SK-N-SH (cell line): Measurements from ENCODE around the gene AOC1. TPM values are rescaled to one million over a fixed set of nuclear protein-coding genes. Genes with fewer than 3 reads are reported as not detected.

Source experiments
- CTCF ChIA-PET: fragments of 300-600, 350-600 bp; formaldehyde crosslinking; extraction: SDS; loops from one replicate; lab custom pipeline; 2021; lab: Yijun Ruan, JAX
- POLR2A ChIA-PET: fragments of 350-600 bp; sonication (Branson Sonifier 250); formaldehyde crosslinking; extraction: SDS; loops from one replicate; lab custom pipeline; 2020; ENCODE audit warnings: antibody characterized with exemption, inconsistent platforms; lab: Yijun Ruan, JAX
- DNase-seq: peaks from one replicate; pipeline ENCODE4 v3.0.0; 2012
- H2AFZ ChIP-seq: fragments of 200-600 bp; sonication (generic); 2 replicates; pipeline ENCODE4 v1.8.1; 2016; ENCODE audit warnings: antibody characterized with exemption, mild to moderate bottlenecking, low read depth
- H3F3A ChIP-seq: fragments of 200-600 bp; sonication (generic); replicated peaks from 2 replicates; pipeline ENCODE3; 2016; ENCODE audit warnings: antibody characterized with exemption, mild to moderate bottlenecking; ENCODE audit not compliant: insufficient read depth
- H3K27ac ChIP-seq, 2 experiments: fragments of 200-500 bp in 1 of 2; fragments of 200-600 bp in 1 of 2; sonication (Bioruptor generic) in 1 of 2; sonication (generic), shearing (Covaris generic) in 1 of 2; 2 replicates each; pipeline versions ENCODE4 v1.5.1 to v1.6.1; 2014 to 2016; ENCODE audit warnings: low read depth in 2 of 2, inconsistent platforms in 1 of 2, low read length in 1 of 2, mild to moderate bottlenecking in 1 of 2, mixed read lengths in 1 of 2
- H3K27me3 ChIP-seq: fragments of 200-600 bp; sonication (generic), shearing (Covaris generic); 2 replicates; pipeline ENCODE4 v1.6.1; 2016; ENCODE audit warnings: mixed run types; ENCODE audit not compliant: insufficient read depth
- H3K36me3 ChIP-seq, 2 experiments: fragments of 200-500 bp in 1 of 2; fragments of 200-600 bp in 1 of 2; sonication (Bioruptor generic) in 1 of 2; sonication (generic) in 1 of 2; replicated peaks in 1 of 2; 2 replicates each; pipeline versions ENCODE3 to v1.5.1; 2014 to 2016; ENCODE audit warnings: low read length in 1 of 2, mild to moderate bottlenecking in 1 of 2; ENCODE audit not compliant: insufficient read depth in 2 of 2, control insufficient read depth in 1 of 2
- H3K4me1 ChIP-seq, 2 experiments: fragments of 200-500 bp in 1 of 2; fragments of 200-600 bp in 1 of 2; sonication (Bioruptor generic) in 1 of 2; sonication (generic), shearing (Covaris generic) in 1 of 2; 2 replicates each; pipeline versions ENCODE4 v1.5.1 to v1.6.1; 2014 to 2016; ENCODE audit warnings: low read depth in 1 of 2, low read length in 1 of 2, mixed run types in 1 of 2; ENCODE audit not compliant: insufficient read depth in 2 of 2, control insufficient read depth in 1 of 2
- H3K4me2 ChIP-seq: fragments of 200-600 bp; sonication (generic), shearing (Covaris generic); 2 replicates; pipeline ENCODE4 v1.6.1; 2017; ENCODE audit warnings: mixed run types
- H3K4me3 ChIP-seq, 2 experiments: fragments of 200-500 bp in 1 of 2; fragments of 200-600 bp in 1 of 2; sonication (Bioruptor generic) in 1 of 2; sonication (generic), shearing (Covaris generic) in 1 of 2; 2 replicates each; pipeline versions ENCODE4 v1.5.1 to v1.8.1; 2014 to 2016; ENCODE audit warnings: low read depth in 2 of 2, inconsistent platforms in 1 of 2, low read length in 1 of 2, mild to moderate bottlenecking in 1 of 2, mixed read lengths in 1 of 2, moderate library complexity in 1 of 2
- H3K79me2 ChIP-seq: fragments of 200-600 bp; sonication (generic); 2 replicates; pipeline ENCODE4 v1.8.1; 2017; ENCODE audit warnings: mild to moderate bottlenecking; ENCODE audit not compliant: insufficient read depth
- H3K9ac ChIP-seq: fragments of 200-600 bp; sonication (generic); 2 replicates; pipeline ENCODE4 v1.6.1; 2017; ENCODE audit warnings: mixed run types
- H3K9me2 ChIP-seq: fragments of 200-600 bp; sonication (generic); 2 replicates; pipeline ENCODE4 v1.6.1; 2017; ENCODE audit warnings: mixed run types
- H3K9me3 ChIP-seq: fragments of 200-600 bp; sonication (generic); 2 replicates; pipeline ENCODE4 v1.6.1; 2017; ENCODE audit warnings: mixed run types, mild to moderate bottlenecking, moderate library complexity
- H4K20me1 ChIP-seq: fragments of 200-600 bp; sonication (generic); 2 replicates; pipeline ENCODE4 v1.6.1; 2017; ENCODE audit warnings: mild to moderate bottlenecking, mixed run types; ENCODE audit not compliant: insufficient read depth
- ELF1 ChIP-seq: IDR thresholded peaks from 2 replicates; pipeline ENCODE4 v1.4.0; 2012
- EP300 ChIP-seq, 2 experiments: IDR thresholded peaks; 2 replicates each; pipeline versions ENCODE4 v1.4.0 to v1.6.1; 2012; ENCODE audit warnings: borderline replicate concordance in 1 of 2, low read depth in 1 of 2, low read length in 1 of 2
- EZH2phosphoT487 ChIP-seq: fragments of 200-600 bp; sonication (generic); IDR thresholded peaks from 2 replicates; pipeline ENCODE4 v1.6.1; 2017; ENCODE audit warnings: low read depth, mixed run types, mild to moderate bottlenecking, antibody characterized with exemption, moderate library complexity, borderline replicate concordance
- FOSL2 ChIP-seq: IDR thresholded peaks from 2 replicates; pipeline ENCODE4 v1.4.0; 2012; ENCODE audit warnings: low read depth, mild to moderate bottlenecking, moderate library complexity, borderline replicate concordance
- FOXM1 ChIP-seq: IDR thresholded peaks from 2 replicates; pipeline ENCODE4 v1.4.0; 2012; ENCODE audit warnings: low read depth, mild to moderate bottlenecking
- GABPA ChIP-seq: IDR thresholded peaks from 2 replicates; pipeline ENCODE4 v1.4.0; 2012; ENCODE audit warnings: low read depth, mild to moderate bottlenecking
- GATA2 ChIP-seq: sonication (generic); formaldehyde crosslinking; IDR thresholded peaks from 2 replicates; pipeline ENCODE4 v1.5.0; 2020; ENCODE audit warnings: mild to moderate bottlenecking, missing genetic modification reagents
- JUND ChIP-seq: IDR thresholded peaks from 2 replicates; pipeline ENCODE4 v1.4.0; 2012
- MEF2A ChIP-seq: IDR thresholded peaks from 2 replicates; pipeline ENCODE4 v1.4.0; 2012; ENCODE audit warnings: low read depth, borderline replicate concordance
- MXI1 ChIP-seq: IDR thresholded peaks from 2 replicates; pipeline ENCODE4 v1.6.1; 2012; ENCODE audit warnings: mild to moderate bottlenecking, low read depth, low read length, improper control_type of control experiment
- NFIC ChIP-seq: IDR thresholded peaks from 2 replicates; pipeline ENCODE4 v1.4.0; 2012; ENCODE audit warnings: borderline replicate concordance
- RAD21 ChIP-seq: IDR thresholded peaks from 2 replicates; pipeline ENCODE4 v1.6.1; 2012; ENCODE audit warnings: mild to moderate bottlenecking, low read length
- RCOR1 ChIP-seq: fragments of 150-350 bp; IDR thresholded peaks from 2 replicates; pipeline ENCODE4 v1.6.1; 2017; ENCODE audit warnings: antibody characterized with exemption, low read length
- RFX5 ChIP-seq: IDR thresholded peaks from 2 replicates; pipeline ENCODE4 v1.6.1; 2012; ENCODE audit warnings: mild to moderate bottlenecking, improper control_type of control experiment, low read length
- RXRA ChIP-seq: IDR thresholded peaks from 2 replicates; pipeline ENCODE4 v1.4.0; 2012; ENCODE audit warnings: low read depth, mild to moderate bottlenecking, borderline replicate concordance
- SIN3A ChIP-seq: IDR thresholded peaks from 2 replicates; pipeline ENCODE4 v1.6.1; 2012; ENCODE audit warnings: low read depth, mild to moderate bottlenecking, low read length, moderate library complexity, borderline replicate concordance
- SMC3 ChIP-seq: IDR thresholded peaks from 2 replicates; pipeline ENCODE4 v1.6.1; 2012; ENCODE audit warnings: low read depth, low read length, improper control_type of control experiment
- TAF1 ChIP-seq: IDR thresholded peaks from 2 replicates; pipeline ENCODE4 v1.6.1; 2012; ENCODE audit warnings: low read depth, mild to moderate bottlenecking, low read length, moderate library complexity, borderline replicate concordance
- TEAD4 ChIP-seq: IDR thresholded peaks from 2 replicates; pipeline ENCODE4 v1.4.0; 2012; ENCODE audit warnings: mild to moderate bottlenecking, borderline replicate concordance; ENCODE audit not compliant: insufficient read depth
- YY1 ChIP-seq: IDR thresholded peaks from 2 replicates; pipeline ENCODE4 v1.4.0; 2012; ENCODE audit warnings: low read depth, mild to moderate bottlenecking
- WGBS: methylation state at CpG from one replicate; pipeline ENCODE4 v1.1.6; 2017; ENCODE audit warnings: low lambda C conversion rate; 5-methylcytosine and 5-hydroxymethylcytosine counted together
- polyA plus RNA-seq, 3 experiments: library from polyadenylated mRNA; depleted of rRNA; stranded (reverse); fragments of >200 nt; gene quantifications; 2 replicates each; pipeline ENCODE4 v1.2.3, GENCODE V29; 2012
- TF ChIP-seq, protein P1 (sequence below): IDR thresholded peaks from 2 replicates; pipeline ENCODE4 v1.4.0; 2012; ENCODE audit warnings: low read depth, borderline replicate concordance
- TF ChIP-seq, protein P2 (sequence below): fragments of 150-350 bp; IDR thresholded peaks from 2 replicates; pipeline ENCODE4 v1.6.1; 2016; ENCODE audit warnings: mild to moderate bottlenecking, low read depth, low read length
- TF ChIP-seq, protein P3 (sequence below): IDR thresholded peaks from 2 replicates; pipeline ENCODE4 v1.4.0; 2012; ENCODE audit warnings: low read depth
- TF ChIP-seq, protein P4 (sequence below): IDR thresholded peaks from 2 replicates; pipeline ENCODE4; 2012
- TF ChIP-seq, protein P5 (sequence below): fragments of 150-350 bp; IDR thresholded peaks from 2 replicates; pipeline ENCODE4 v1.6.1; 2017; ENCODE audit warnings: antibody characterized with exemption, low read length, low read depth, borderline replicate concordance
- TF ChIP-seq, protein P6 (sequence below): IDR thresholded peaks from 2 replicates; pipeline ENCODE4 v1.4.0; 2012; ENCODE audit warnings: low read depth, borderline replicate concordance
- TF ChIP-seq, protein P7 (sequence below): fragments of 200-600 bp; sonication (generic); IDR thresholded peaks from 2 replicates; pipeline ENCODE4 v1.6.1; 2017; ENCODE audit warnings: antibody characterized with exemption, mild to moderate bottlenecking, moderate library complexity

The AOC1 gene
- polyA plus RNA-seq, 1 of the 3 experiments (the other 2 are of a cell fraction) = not detected

DNA sequence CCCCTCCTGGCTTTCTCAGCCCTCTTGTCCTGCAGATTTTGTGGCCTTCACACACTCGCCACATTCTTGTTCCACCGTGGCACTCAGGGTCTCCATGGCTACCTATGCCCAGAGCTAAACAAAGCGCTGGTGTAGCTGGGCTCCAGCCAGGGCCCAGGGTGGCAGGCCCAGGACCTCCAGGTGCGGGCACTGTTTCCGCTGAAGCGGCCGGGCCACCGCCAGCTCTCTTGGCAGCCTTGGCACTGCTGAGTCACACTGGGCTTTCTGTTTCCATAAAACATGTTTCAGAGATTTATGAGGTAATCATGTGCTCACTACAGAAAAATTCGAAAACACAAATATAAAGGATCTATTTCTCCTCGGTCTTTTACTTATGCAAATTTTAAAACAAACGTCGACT, 51.3 kb downstream of the AOC1 start:
- 34% methylated on average over 12 of the region's 12 CpGs for WGBS
- H3K9me2 ChIP-seq = no peaks in the 10 kb centered on the region
- ChIA-PET CTCF (interaction anchor here (0.7 to 13.8 kb wide), 11 partner anchors 12 to 125 kb away, joined by 3 to 280 read pairs (median 4); partner anchors contain the start of gene KCNH2), POLR2A (no interaction called here)
- H3K9ac ChIP-seq = no peak overlapping the region
- H3K36me3 ChIP-seq = no peaks in the 10 kb centered on the region
- H3K4me2 ChIP-seq = peak overlapping the region; percentile 16
- peaks cover 11 to 35% of the 10 kb centered on the region in 2 experiments; a peak in 3 of 4 replicates for H3K4me1 ChIP-seq
- no peaks in the 10 kb centered on the region for H3K27me3 ChIP-seq
- DNase-seq = peak; percentile 40
- peak overlapping the region in 1 of 2 experiments; percentile 12; a peak in 1 of 4 replicates for H3K27ac ChIP-seq
- H3K4me3 ChIP-seq = no peak overlapping the region
- no peaks in the 10 kb centered on the region for H3K79me2 ChIP-seq
- H3F3A ChIP-seq = peaks cover 6% of the 10 kb centered on the region
- no peaks in the 10 kb centered on the region for H3K9me3 ChIP-seq
- H2AFZ ChIP-seq = no peak overlapping the region
- H4K20me1 ChIP-seq = no peaks in the 10 kb centered on the region
- TF ChIP-seq TAF1 (no peak), YY1 (no peak), ELF1 (no peak), GABPA (no peak), RAD21 (no peak), EP300 (IDR thresholded peaks at IDR 0.05; ENCODE audit: borderline replicate concordance in 1 of 2, low read depth in 1 of 2, low read length in 1 of 2) (peak in 1 of 2 experiments; percentile 81; a peak in 2 of 4 replicates), TEAD4 (peak; percentile 82), MEF2A (0 out of 2 replicates have a peak, but pooled peaks have one; percentile 39), MXI1 (no peak), FOSL2 (peak; percentile 90), EZH2phosphoT487 (no peak), SIN3A (no peak), RXRA (peak; percentile 44; the same call in 1 of the 2 replicates), RCOR1 (no peak), FOXM1 (0 out of 2 replicates have a peak, but pooled peaks have one; percentile 34), GATA2 (CRISPR knock-in tag) (no peak), RFX5 (no peak), JUND (peak; percentile 91), SMC3 (no peak; the same call in 1 of the 2 replicates), NFIC (peak; percentile 95)
- TF ChIP-seq, protein P1, sequence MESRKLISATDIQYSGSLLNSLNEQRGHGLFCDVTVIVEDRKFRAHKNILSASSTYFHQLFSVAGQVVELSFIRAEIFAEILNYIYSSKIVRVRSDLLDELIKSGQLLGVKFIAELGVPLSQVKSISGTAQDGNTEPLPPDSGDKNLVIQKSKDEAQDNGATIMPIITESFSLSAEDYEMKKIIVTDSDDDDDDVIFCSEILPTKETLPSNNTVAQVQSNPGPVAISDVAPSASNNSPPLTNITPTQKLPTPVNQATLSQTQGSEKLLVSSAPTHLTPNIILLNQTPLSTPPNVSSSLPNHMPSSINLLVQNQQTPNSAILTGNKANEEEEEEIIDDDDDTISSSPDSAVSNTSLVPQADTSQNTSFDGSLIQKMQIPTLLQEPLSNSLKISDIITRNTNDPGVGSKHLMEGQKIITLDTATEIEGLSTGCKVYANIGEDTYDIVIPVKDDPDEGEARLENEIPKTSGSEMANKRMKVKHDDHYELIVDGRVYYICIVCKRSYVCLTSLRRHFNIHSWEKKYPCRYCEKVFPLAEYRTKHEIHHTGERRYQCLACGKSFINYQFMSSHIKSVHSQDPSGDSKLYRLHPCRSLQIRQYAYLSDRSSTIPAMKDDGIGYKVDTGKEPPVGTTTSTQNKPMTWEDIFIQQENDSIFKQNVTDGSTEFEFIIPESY = 0 out of 2 replicates have a peak, but pooled peaks have one; percentile 36
- TF ChIP-seq, protein P2, sequence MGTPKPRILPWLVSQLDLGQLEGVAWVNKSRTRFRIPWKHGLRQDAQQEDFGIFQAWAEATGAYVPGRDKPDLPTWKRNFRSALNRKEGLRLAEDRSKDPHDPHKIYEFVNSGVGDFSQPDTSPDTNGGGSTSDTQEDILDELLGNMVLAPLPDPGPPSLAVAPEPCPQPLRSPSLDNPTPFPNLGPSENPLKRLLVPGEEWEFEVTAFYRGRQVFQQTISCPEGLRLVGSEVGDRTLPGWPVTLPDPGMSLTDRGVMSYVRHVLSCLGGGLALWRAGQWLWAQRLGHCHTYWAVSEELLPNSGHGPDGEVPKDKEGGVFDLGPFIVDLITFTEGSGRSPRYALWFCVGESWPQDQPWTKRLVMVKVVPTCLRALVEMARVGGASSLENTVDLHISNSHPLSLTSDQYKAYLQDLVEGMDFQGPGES = no peak
- TF ChIP-seq, protein P3, sequence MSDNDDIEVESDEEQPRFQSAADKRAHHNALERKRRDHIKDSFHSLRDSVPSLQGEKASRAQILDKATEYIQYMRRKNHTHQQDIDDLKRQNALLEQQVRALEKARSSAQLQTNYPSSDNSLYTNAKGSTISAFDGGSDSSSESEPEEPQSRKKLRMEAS = peak; percentile 60; the same call in 1 of the 2 replicates
- TF ChIP-seq, protein P4, sequence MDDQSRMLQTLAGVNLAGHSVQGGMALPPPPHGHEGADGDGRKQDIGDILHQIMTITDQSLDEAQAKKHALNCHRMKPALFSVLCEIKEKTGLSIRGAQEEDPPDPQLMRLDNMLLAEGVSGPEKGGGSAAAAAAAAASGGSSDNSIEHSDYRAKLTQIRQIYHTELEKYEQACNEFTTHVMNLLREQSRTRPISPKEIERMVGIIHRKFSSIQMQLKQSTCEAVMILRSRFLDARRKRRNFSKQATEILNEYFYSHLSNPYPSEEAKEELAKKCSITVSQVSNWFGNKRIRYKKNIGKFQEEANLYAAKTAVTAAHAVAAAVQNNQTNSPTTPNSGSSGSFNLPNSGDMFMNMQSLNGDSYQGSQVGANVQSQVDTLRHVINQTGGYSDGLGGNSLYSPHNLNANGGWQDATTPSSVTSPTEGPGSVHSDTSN = peak; percentile 91
- TF ChIP-seq, protein P5, sequence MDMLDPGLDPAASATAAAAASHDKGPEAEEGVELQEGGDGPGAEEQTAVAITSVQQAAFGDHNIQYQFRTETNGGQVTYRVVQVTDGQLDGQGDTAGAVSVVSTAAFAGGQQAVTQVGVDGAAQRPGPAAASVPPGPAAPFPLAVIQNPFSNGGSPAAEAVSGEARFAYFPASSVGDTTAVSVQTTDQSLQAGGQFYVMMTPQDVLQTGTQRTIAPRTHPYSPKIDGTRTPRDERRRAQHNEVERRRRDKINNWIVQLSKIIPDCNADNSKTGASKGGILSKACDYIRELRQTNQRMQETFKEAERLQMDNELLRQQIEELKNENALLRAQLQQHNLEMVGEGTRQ = no peak
- TF ChIP-seq, protein P6, sequence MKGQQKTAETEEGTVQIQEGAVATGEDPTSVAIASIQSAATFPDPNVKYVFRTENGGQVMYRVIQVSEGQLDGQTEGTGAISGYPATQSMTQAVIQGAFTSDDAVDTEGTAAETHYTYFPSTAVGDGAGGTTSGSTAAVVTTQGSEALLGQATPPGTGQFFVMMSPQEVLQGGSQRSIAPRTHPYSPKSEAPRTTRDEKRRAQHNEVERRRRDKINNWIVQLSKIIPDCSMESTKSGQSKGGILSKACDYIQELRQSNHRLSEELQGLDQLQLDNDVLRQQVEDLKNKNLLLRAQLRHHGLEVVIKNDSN = no peak
- TF ChIP-seq, protein P7, sequence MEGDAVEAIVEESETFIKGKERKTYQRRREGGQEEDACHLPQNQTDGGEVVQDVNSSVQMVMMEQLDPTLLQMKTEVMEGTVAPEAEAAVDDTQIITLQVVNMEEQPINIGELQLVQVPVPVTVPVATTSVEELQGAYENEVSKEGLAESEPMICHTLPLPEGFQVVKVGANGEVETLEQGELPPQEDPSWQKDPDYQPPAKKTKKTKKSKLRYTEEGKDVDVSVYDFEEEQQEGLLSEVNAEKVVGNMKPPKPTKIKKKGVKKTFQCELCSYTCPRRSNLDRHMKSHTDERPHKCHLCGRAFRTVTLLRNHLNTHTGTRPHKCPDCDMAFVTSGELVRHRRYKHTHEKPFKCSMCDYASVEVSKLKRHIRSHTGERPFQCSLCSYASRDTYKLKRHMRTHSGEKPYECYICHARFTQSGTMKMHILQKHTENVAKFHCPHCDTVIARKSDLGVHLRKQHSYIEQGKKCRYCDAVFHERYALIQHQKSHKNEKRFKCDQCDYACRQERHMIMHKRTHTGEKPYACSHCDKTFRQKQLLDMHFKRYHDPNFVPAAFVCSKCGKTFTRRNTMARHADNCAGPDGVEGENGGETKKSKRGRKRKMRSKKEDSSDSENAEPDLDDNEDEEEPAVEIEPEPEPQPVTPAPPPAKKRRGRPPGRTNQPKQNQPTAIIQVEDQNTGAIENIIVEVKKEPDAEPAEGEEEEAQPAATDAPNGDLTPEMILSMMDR = no peak
